ENCODE measurements around the gene NAT10. TPM values are rescaled to one million over a fixed set of nuclear protein-coding genes. Genes with fewer than 3 reads are reported as not detected.
"Not testable (repeated sequence)": the region's sequence is repeated elsewhere in the genome, so short reads cannot be mapped to it uniquely, and the experiment has no call there.

Gene NAT10
- total and polyA plus RNA-seq, 2 experiments from 2014 or later: 21.4 to 24.0 TPM

DNA sequence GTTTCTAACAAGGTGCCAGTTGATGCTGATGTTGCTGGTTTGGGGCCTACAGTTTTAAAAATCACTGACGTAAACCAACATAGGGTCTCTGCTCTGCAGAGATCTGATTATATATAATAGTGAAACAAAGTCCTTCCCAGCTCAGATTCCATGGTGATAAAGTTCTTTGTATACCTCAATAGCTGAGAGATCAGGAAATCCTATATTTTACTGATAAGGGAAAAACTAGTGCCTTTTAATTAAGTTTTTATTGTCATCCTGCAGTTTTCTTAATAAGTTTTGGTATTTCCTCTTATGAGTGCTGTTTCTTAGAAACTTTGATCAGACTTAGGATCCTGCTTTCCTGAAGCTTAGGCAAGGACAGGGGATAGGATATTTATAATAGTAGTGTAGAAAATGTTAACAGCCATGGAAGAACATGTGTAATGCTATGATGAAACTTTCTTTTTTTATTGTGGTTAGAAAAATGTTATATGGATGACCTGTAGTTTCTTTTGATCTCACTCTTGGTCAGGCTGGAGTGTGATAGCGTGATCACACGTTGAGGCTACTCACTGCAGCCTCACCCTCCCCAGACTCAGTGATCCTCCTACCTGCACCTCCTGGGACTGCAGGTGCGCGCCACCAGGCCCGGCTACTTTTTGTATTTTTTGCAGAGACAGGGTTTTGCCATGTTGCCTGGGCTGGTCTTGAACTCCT, 39.8 kb upstream of the NAT10 start:
- H4K20me1 ChIP-seq (ENCODE audit: insufficient read depth): peaks cover 32% of the 10 kb centered on the region; the same call in 1 of the 2 replicates
- H3K27ac ChIP-seq: no peak overlapping the region
- H3K9me3 ChIP-seq (ENCODE audit: low read depth): no peaks in the 10 kb centered on the region
- DNase-seq: peak; percentile 45
- H3K4me1 ChIP-seq (ENCODE audit: insufficient read depth): peaks cover 9% of the 10 kb centered on the region
- no peak overlapping the region for H2AFZ ChIP-seq
- H3K9me2 ChIP-seq (ENCODE audit: insufficient read depth): no peaks in the 10 kb centered on the region
- no peak overlapping the region for H3K9ac ChIP-seq
- 94 to 97% methylated on average over 6 of the region's 6 CpGs for WGBS, 2 experiments (ENCODE audit: low coverage in 1 of 2, low lambda C conversion rate in 2 of 2, missing lambda C conversion rate in 2 of 2)
- H3K4me3 ChIP-seq: no peak overlapping the region
- peaks cover 21% of the 10 kb centered on the region for H3F3A ChIP-seq (ENCODE audit: insufficient read depth)
- peaks cover 13% of the 10 kb centered on the region for H3K36me3 ChIP-seq (ENCODE audit: low read depth)
- TF ChIP-seq EZH2phosphoT487 (IDR thresholded peaks at IDR 0.05; ENCODE audit: insufficient read depth, low read depth) (no peak), EZH2 (IDR thresholded peaks at IDR 0.05; ENCODE audit: insufficient read depth, poor library complexity, severe bottlenecking) (no peak)
- peaks cover 100% of the 10 kb centered on the region for H3K79me2 ChIP-seq (ENCODE audit: insufficient read depth)
- in situ Hi-C loops (cut with MboI): no loop called here
- H3K27me3 ChIP-seq (replicated peaks; ENCODE audit: insufficient read depth): no peaks in the 10 kb centered on the region
- H3K4me2 ChIP-seq (ENCODE audit: unreplicated experiment): no peak overlapping the region

DNA sequence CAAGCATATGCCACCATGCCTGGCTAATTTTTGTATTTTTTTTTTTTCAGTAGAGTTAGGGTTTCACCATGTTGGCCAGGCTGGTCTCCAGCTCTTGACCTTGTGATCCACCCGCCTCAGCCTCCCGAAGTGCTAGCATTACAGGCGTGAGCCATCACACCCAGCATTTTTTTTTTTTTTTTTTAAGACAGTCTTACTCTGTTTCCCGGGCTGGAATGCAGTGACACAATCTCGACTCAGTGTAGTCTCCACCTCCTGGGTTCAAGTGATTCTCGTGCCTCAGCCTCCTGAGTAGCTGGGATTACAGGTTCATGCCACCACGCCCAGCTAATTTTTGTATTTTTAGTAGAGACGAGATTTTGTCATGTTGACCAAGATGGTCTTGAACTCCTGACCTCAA, 38.7 kb upstream of the NAT10 start:
- H3K4me3 ChIP-seq; H3K4me2 ChIP-seq (ENCODE audit: unreplicated experiment); H3K27ac ChIP-seq; H3K27me3 ChIP-seq (replicated peaks; ENCODE audit: insufficient read depth); H3K9me3 ChIP-seq (ENCODE audit: low read depth); H2AFZ ChIP-seq; H3K4me1 ChIP-seq (ENCODE audit: insufficient read depth); in situ Hi-C loops (cut with MboI); DNase-seq; H3K9me2 ChIP-seq (ENCODE audit: insufficient read depth); H3K9ac ChIP-seq: not testable (repeated sequence)
- H3F3A ChIP-seq (ENCODE audit: insufficient read depth): peaks cover 26% of the 10 kb centered on the region
- 60 to 66% methylated on average over 5 to 8 of the region's 8 CpGs for WGBS, 2 experiments (ENCODE audit: low coverage in 1 of 2, low lambda C conversion rate in 2 of 2, missing lambda C conversion rate in 2 of 2)
- peaks cover 38% of the 10 kb centered on the region; the same call in 1 of the 2 replicates for H4K20me1 ChIP-seq (ENCODE audit: insufficient read depth)
- H3K36me3 ChIP-seq (ENCODE audit: low read depth): peaks cover 12% of the 10 kb centered on the region
- H3K79me2 ChIP-seq (ENCODE audit: insufficient read depth): peaks cover 100% of the 10 kb centered on the region

DNA sequence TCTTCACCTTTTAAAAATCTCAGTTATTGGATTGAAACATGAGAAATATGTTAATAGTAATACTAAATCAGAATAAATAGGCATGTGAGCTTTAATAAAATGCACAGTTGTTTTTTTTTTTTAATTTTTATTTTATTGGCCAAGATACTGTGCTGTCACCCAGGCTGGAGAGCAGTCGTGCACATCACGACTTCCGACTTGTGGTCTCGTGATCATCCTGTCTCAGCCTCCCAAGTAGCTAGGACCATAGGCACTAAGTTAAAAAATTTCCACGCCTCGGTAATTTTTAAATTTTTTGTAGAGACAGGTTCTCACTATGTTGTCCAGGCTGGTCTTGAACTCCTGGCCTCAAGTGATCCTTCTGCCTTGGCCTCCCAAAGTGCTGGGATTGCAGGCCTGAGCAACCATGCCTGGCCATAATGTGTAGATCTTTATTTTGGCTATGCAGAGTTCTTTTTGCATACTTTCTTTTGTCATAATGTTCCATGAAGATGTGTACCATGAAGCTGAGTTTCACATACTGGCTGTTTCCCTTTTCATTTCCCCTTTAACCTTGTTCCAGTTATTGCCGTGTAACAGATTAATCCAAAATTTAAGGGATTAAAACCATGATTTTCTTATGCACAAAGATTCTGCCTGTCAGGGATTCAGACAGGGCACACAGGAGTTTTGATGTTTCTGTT, 37.9 kb upstream of the NAT10 start:
- no peak overlapping the region for H3K4me3 ChIP-seq
- in situ Hi-C loops (cut with MboI): no loop called here
- peaks cover 100% of the 10 kb centered on the region for H3K79me2 ChIP-seq (ENCODE audit: insufficient read depth)
- no peaks in the 10 kb centered on the region for H3K27me3 ChIP-seq (replicated peaks; ENCODE audit: insufficient read depth)
- TF ChIP-seq EZH2phosphoT487 (IDR thresholded peaks at IDR 0.05; ENCODE audit: insufficient read depth, low read depth) (no peak), EZH2 (IDR thresholded peaks at IDR 0.05; ENCODE audit: insufficient read depth, poor library complexity, severe bottlenecking) (no peak)
- no peak overlapping the region for H3K27ac ChIP-seq
- H2AFZ ChIP-seq: no peak overlapping the region
- H3K9me3 ChIP-seq (ENCODE audit: low read depth): no peaks in the 10 kb centered on the region
- H3K4me1 ChIP-seq (ENCODE audit: insufficient read depth): peaks cover 9% of the 10 kb centered on the region
- no peak for DNase-seq
- peaks cover 29% of the 10 kb centered on the region for H3F3A ChIP-seq (ENCODE audit: insufficient read depth)
- 82% methylated on average over 7 of the region's 7 CpGs for WGBS, 2 experiments (ENCODE audit: low coverage in 1 of 2, low lambda C conversion rate in 2 of 2, missing lambda C conversion rate in 2 of 2)
- H3K4me2 ChIP-seq (ENCODE audit: unreplicated experiment): no peak overlapping the region
- H3K9ac ChIP-seq: no peak overlapping the region
- peaks cover 19% of the 10 kb centered on the region for H3K36me3 ChIP-seq (ENCODE audit: low read depth)
- H3K9me2 ChIP-seq (ENCODE audit: insufficient read depth): no peaks in the 10 kb centered on the region
- H4K20me1 ChIP-seq (ENCODE audit: insufficient read depth): peaks cover 38% of the 10 kb centered on the region; the same call in 1 of the 2 replicates

DNA sequence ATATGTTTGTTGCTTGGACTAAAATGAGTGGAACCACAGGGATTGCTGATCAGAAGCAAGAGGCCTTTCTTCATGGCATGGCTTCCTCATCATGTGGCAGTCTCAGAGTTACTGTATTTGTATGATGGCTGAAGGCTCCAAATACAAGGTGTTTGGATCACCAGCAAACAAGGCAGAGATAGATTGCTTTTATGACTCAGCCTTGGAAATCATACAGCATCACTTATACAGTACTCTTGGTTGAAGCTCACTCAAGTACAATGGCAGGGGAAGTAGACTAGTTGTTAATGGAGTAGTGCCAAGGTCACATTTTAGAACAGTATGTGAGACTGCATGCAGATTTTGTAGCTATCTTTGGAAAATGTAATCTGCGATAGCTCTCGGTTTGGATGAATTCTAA, 37.3 kb upstream of the NAT10 start:
- Histone ChIP-seq H3K4me1 (ENCODE audit: insufficient read depth) (peaks cover 5% of the 10 kb centered on the region), H3F3A (ENCODE audit: insufficient read depth) (peaks cover 33% of the 10 kb centered on the region), H2AFZ (no peak overlapping the region), H3K9me2 (ENCODE audit: insufficient read depth) (no peaks in the 10 kb centered on the region), H4K20me1 (ENCODE audit: insufficient read depth) (peaks cover 39% of the 10 kb centered on the region; the same call in 1 of the 2 replicates), H3K27me3 (replicated peaks; ENCODE audit: insufficient read depth) (no peaks in the 10 kb centered on the region), H3K4me3 (no peak overlapping the region), H3K9ac (no peak overlapping the region), H3K4me2 (ENCODE audit: unreplicated experiment) (no peak overlapping the region), H3K27ac (no peak overlapping the region), H3K9me3 (ENCODE audit: low read depth) (no peaks in the 10 kb centered on the region), H3K79me2 (ENCODE audit: insufficient read depth) (peaks cover 100% of the 10 kb centered on the region), H3K36me3 (ENCODE audit: low read depth) (peaks cover 20% of the 10 kb centered on the region)
- TF ChIP-seq EZH2 (IDR thresholded peaks at IDR 0.05; ENCODE audit: insufficient read depth, poor library complexity, severe bottlenecking): no peak
- no peak for TF ChIP-seq EZH2phosphoT487 (IDR thresholded peaks at IDR 0.05; ENCODE audit: insufficient read depth, low read depth)
- 84 to 85% methylated on average over 2 of the region's 2 CpGs for WGBS, 2 experiments (ENCODE audit: low coverage in 1 of 2, low lambda C conversion rate in 2 of 2, missing lambda C conversion rate in 2 of 2)
- in situ Hi-C loops (cut with MboI): no loop called here
- DNase-seq: peak; percentile 40

DNA sequence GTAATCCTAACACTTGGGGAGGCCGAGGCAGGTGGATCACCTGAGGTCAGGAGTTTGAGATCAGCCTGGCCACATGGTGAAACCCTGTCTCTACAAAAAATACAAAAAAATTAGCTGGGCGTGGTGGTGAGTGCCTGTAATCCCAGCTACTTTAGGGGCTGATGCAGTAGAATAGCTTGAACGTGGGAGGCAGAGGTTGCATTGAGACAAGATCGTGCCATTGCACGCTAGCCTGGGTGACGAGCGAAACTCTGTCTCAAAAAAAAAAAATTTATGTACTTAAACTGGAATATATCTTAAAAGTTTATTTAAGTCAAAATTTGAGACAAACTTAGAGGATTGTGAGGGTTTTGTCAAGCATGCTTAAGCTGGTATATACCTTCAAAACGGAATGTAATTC, 34.1 kb upstream of the NAT10 start:
- in situ Hi-C loops (cut with MboI); H3K9me3 ChIP-seq (ENCODE audit: low read depth); H2AFZ ChIP-seq; H3K27ac ChIP-seq; H3K27me3 ChIP-seq (replicated peaks; ENCODE audit: insufficient read depth); H3K9me2 ChIP-seq (ENCODE audit: insufficient read depth); H3K9ac ChIP-seq; H3K4me2 ChIP-seq (ENCODE audit: unreplicated experiment); H3K4me3 ChIP-seq; DNase-seq: not testable (repeated sequence)
- Histone ChIP-seq H3F3A (ENCODE audit: insufficient read depth) (peaks cover 50% of the 10 kb centered on the region), H3K4me1 (ENCODE audit: insufficient read depth) (peaks cover 22% of the 10 kb centered on the region), H3K79me2 (ENCODE audit: insufficient read depth) (peaks cover 96% of the 10 kb centered on the region), H4K20me1 (ENCODE audit: insufficient read depth) (peaks cover 44% of the 10 kb centered on the region; the same call in 1 of the 2 replicates), H3K36me3 (ENCODE audit: low read depth) (peaks cover 31% of the 10 kb centered on the region)
- 90 to 93% methylated on average over 8 of the region's 8 CpGs for WGBS, 2 experiments (ENCODE audit: low coverage in 1 of 2, low lambda C conversion rate in 2 of 2, missing lambda C conversion rate in 2 of 2)
